Right renal cortex interstitium (tissue), 3 donors: ENCODE results near the gene SLC38A3. TPM values are rescaled to one million over a fixed set of nuclear protein-coding genes. Genes with fewer than 3 reads are reported as not detected.

ENCODE experiments used
- DNase-seq, 3 donors: peaks; one replicate each; pipeline ENCODE4 v3.0.0-alpha.2; 2013; ENCODE audit warnings: low read depth in 3 of 3, low spot score in 2 of 3
- polyA plus RNA-seq, 3 donors: library from polyadenylated mRNA; unstranded; fragments of 120-200 nt; gene quantifications; one replicate each; pipeline ENCODE4 v1.2.1, GENCODE V29; 2013; ENCODE audit not compliant: insufficient read length in 3 of 3

SLC38A3 gene
- polyA plus RNA-seq, 3 donors, result 5.0 to 11.0 (median 6.8) TPM

DNA sequence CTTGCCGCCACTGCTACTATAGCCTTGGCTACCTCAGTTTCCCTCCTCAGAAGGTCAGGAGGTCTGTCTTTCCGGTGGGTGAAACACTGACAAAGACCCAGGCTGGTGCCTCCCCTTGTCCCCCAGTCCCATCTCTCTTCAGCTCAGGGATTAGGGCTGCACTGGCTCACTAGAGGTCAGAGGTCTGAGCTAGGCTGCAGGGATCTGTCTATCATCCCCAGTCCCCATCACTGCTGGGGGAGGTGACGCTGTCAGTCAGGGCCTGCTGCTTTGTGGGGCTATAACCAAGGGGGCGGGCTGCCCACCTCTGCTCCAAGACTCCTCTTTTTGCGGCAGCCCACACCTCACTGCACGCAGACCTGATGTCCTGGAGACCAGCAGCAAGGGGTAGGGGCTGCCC, 36.3 kb upstream of the SLC38A3 start:
- DNase-seq, result no peak

DNA sequence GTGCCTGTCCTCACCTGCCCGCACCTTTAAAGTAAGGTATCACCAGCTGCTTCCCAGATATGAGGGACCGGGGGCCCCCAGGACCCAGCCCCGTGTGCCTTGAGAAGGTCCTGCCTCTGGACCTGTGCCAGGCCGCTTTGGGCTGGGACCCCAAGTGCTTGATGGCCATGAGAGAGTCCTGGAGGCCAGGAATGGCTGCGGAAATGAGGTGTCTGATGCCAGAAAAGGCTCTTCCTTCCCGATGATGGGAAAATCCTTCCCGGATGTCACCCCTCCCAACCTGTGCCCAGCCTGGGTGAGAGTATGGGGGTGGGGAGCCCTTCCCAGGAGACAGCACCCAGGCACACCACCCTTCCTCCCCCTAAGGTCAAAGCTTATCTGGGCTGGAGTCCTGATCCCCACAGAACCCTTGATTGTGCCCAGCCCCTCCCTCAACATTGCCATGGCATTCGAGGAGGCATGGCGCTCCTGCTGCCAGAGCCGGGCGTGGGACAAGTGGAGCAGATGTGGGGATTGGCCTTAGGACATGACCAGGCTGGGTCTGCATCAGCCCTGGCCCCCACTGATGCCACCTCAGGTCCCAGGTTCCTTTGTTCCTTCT, 35.7 kb upstream of the SLC38A3 start:
- no peak for DNase-seq

DNA sequence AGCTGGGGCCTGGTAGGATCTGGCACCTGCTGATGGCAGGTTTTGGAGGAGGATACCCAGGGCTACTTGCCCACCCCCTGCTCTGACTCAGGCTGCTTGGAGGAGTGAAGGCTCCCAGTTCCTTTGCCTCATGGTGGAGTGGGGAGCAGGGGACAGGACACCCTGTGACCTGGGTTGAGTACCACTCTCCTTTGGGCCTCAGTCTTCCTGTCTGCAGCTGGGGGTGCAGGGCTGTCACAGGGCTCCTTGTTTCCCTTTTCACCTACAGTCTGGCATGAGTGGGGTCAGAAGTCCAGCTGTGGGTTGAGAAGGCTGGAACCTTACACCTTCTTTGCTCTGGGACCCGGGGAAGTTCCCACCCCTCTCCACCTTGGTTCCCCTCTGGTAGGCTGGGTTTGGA, 35.2 kb upstream of the SLC38A3 start:
- no peak for DNase-seq

DNA sequence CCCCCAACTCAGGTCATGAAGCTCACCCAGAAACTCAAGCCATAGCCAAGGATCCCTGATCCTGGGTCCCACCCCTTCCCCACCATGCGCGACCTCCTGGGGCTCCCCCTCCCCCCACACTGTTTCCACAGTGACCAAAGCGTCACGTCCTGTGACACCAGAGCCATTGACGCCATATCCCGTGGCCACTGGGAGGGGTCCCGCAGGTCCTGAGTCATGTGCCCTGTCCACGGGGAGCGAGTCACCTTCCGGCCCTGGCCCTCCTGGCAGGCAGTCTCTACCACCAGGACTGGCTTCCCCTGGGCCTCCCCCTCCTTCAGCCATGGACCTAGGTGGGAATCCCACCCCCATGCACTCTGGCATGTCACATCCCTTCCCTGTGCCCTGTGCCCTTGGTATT, 34.4 kb upstream of the SLC38A3 start:
- DNase-seq, result no peak

DNA sequence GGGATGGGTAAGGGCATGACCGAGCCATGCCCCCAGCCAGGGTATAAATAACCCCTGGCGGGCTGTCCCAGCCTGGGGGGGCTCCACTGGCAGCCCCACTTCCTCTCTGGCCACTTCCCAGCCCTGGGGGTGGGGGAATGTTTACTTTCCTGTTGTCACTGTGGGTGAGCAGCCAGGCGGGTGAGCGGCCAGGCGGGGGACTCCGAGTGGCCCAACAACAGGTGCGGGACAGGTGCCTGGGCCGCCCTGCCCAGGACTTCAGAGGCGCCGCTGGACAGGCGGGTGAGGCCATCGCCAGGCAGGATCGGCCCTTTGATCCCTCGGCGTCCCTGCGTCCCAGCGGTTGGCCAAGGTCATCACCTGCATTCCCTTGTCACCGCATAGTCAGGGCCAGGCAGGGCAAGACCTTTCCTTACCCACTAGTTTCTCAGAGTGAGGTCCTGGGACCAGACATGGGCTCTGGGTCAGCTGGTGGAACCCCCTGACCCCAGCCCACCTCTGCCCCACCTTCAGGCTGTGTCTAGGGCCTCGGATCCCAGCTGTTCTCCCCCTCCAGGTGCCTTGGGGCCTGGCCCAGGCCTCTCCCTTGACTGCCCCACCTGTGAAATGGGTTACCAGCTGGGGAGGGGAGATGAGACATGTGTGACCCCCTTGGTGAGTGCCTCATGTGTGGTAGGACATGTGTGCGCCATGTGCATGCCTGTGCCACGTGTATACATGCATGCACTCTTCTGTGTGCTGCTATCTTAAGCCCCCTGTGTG, 33.4 kb upstream of the SLC38A3 start:
- DNase-seq, result no peak

DNA sequence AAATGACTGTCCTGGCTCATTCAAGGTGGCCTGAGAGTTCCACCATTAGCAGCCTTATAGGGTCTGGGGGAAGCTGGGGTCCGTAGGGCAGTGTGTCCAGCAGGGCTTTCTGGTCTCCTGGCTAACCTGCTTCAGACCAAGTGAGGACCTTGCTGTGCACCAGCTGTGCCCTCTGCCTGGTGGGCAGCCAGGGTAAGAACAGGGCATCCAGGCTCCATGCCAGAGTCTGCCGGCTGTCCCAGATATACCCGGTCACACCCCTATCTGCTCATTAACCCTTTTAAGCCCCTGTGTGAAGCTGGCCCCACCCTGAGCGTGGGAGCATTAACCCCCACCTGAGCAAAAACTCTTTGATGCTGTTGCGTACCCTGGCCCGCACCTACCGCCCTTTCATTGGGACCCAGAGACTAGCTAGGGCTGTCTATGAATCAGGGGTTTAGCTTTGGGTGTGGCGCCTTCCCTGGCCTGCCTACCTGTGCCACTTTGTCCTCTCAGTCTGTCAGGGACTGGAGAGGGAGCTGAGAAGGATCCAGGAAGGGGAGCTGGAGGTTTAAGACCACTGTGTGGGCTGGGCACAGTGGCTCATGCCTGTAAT, 32.3 kb upstream of the SLC38A3 start:
- DNase-seq, result no peak

DNA sequence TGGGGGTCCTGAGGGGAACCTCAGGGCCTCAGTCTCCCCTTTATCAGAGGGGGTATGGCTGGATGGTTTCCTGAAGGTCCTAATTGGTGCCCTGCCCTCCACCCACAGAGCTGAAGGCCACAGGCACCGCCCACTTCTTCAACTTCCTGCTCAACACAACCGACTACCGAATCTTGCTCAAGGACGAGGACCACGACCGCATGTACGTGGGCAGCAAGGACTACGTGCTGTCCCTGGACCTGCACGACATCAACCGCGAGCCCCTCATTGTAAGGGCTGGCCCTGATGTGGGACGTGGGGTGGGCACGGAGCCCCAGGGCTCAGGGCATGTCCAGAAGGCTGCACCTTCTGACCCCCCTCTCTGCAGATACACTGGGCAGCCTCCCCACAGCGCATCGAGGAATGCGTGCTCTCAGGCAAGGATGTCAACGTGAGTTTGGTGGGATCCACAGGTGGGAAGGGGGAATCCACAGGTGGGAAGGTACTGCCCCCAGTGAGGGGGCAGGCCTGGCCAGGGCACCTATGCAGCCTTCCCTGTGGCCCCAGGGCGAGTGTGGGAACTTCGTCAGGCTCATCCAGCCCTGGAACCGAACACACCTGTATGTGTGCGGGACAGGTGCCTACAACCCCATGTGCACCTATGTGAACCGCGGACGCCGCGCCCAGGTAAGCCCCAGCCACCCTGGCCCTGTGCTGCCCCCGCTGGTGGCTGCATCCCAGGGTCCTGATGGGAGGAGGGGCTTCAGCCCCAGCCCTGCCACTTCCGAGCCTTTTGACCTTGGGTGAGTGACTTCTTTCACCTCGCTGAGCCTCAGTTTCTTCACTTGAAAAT, 31.2 kb upstream of the SLC38A3 start:
- no peak for DNase-seq

DNA sequence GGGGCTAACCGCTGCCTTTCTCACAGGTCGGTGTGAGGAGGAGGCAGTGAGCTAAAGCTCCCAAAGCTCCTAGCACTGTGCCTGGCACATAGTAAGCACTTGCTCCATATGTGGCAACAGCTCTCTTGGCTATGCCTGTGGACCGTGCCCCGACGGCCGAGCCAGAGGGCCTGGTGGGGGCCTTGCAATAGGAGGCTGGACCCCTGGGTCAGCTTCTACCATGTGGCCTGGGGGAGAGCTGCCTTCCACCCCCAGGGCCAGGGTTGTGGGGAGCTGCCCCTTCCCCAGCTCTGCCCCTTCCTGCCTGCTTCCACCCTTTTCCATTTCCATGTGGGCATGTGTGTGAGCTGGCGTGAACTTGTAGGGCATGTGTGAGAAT, 30.6 kb upstream of the SLC38A3 start:
- DNase-seq, result no peak

DNA sequence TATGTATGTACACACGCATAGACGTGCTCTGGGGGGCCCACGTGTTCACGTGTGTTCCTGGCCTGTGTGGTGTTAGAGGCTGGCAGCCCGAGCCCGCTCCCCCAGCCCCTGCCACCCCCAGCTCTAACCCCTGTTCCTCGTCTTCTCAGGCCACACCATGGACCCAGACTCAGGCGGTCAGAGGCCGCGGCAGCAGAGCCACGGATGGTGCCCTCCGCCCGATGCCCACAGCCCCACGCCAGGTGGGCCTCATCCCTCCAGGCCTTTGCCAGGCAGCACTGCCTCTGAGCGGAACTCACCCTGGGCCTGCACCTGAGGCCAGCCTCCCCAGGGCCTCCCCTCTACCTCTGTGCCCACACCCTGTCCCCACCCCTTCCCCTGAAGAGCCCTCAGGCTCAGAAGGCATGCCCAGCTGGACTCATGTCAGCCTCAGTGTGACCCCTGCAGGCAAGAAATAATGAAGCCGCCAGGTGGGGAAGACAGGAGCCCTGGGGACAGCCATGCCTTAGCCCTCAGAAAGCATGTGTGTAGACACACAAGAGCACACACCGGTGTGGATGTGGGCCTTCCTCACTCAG, 30.0 kb upstream of the SLC38A3 start:
- no peak for DNase-seq

DNA sequence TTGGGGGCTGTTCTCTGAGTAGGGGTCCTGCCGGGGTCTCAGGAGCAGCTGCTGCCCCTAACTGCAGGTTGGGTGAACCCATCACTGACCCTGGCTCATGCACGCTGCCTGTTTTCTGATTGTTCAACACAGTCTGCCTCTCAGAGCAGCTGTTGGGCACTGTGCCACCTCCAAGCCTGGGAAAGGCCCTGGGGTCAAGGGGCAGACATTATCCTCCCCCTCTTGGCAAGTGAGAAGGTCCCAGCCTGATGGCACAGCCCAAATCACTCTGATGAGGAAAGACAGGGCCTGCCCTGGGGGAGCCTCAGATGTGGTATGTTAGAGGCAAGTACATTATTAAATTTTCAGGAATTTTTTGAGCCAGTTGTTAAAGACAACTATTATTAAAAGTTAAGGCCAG, 27.7 kb upstream of the SLC38A3 start:
- DNase-seq, result no peak

DNA sequence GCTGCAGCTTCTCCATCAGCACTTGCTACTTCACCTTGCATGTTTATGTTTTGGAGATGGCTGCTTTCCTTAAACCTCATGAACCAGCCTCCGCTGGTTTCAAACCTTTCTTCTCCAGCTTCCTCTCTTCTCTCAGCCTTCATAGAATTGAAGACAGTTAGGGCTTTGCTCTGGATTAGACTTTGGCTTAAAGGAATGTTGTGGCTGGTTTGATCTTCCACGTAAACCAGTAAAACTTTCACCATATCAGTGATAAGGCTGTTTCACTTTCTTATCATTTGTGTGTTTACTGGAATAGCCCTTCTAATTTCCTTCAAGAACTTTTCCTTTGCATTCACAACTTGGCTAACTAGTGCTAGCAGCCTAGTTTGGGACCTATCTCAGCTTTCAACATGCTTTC, 25.4 kb upstream of the SLC38A3 start:
- DNase-seq, result no peak

DNA sequence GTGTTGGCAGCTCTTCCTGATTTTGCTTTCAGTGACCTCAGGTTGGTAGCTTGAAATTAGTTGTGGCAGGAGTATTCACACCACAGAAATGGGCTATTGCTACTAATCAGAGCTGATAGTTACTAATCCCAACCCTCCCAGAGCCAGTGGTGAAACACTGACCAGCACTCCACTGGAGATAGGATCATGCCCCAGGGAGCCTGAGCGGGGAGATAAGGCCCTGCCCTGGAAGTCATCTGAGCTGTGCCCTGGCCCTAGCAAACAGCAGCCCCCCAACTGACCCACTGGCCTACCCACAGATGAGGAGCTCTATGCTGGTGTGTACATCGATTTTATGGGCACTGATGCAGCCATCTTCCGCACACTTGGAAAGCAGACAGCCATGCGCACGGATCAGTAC, 23.1 kb upstream of the SLC38A3 start:
- no peak for DNase-seq

DNA sequence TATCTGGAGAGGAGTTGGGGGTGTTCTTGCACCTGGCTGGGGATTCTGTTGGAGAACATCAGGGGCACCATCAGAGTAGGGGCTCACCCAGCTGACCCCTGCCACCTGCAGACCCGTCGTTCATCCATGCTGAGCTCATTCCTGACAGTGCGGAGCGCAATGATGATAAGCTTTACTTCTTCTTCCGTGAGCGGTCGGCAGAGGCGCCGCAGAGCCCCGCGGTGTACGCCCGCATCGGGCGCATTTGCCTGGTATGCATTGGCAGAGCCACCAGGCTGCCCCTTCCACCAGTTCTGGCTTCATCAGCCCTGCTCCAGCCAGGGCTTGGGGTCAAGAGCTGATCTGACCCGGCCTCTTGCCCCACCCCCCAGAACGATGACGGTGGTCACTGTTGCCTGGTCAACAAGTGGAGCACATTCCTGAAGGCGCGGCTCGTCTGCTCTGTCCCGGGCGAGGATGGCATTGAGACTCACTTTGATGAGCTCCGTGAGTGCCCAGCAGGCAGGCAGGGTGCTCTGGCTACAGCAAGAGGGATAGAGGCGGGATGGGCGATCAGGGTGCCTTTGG, 22.5 kb upstream of the SLC38A3 start:
- no peak for DNase-seq

DNA sequence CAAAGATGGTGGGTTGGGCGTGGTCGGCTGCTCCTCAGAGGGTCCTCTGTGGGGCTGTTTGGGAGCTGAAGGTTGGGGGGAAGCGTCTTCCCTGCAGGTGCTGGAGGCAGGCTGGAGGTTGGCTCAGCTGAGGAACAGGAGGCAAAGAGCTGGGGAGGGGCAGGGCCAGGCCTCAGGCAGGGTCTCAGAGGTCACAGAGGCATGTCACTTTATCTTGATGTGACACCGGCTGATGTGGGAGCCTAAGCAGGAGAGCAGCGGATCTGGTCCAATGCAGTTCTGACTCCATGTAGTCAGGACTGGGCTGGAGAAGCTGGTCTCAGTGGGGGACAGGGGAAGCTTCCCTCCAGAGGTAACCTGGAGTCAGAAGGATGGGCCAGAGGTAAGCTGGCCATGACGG, 21.3 kb upstream of the SLC38A3 start:
- DNase-seq, result no peak

DNA sequence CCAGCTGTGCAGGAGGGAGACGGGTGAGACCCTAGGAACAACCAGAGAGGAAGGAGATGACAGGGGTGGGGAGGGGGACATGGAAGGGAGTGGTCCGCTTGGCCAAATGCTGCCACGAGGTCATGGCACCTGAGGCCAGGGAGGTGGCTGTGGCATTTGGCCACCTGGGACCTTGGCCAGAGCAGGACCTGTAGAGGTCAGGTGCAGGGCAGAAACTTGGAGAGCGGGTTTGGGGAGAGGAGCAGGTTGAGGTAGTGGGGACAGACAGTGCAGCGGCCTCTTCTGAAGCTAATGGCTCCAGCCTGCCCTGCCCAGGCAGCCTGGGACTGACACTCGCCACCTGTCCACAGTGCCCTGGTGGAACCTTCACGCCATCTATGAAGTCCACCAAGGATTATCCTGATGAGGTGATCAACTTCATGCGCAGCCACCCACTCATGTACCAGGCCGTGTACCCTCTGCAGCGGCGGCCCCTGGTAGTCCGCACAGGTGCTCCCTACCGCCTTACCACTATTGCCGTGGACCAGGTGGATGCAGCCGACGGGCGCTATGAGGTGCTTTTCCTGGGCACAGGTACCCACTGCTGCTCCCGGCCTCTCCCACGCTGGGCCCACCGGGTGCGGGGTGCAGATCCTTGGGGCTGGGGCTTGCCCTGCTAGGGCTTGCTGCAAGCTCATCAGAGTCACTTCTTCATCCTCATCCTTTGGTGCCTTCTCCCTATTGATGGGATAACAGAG, 20.7 kb upstream of the SLC38A3 start:
- DNase-seq, result no peak

DNA sequence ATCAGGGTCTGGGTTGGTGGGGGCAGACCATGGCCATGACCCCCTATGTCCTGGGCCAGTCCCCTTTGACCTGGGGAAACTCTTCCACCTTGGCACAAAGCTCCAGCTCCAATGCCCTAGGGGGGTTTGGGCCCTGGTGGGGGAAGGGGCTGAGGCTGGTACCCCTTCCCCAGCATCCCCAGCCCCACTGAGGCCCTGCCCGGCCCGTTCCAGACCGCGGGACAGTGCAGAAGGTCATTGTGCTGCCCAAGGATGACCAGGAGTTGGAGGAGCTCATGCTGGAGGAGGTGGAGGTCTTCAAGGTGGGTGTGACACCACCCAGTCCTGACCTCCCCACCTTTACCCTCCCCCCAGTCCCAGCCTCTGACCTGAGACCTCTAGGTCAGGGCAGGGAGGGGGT, 19.8 kb upstream of the SLC38A3 start:
- DNase-seq, result no peak

DNA sequence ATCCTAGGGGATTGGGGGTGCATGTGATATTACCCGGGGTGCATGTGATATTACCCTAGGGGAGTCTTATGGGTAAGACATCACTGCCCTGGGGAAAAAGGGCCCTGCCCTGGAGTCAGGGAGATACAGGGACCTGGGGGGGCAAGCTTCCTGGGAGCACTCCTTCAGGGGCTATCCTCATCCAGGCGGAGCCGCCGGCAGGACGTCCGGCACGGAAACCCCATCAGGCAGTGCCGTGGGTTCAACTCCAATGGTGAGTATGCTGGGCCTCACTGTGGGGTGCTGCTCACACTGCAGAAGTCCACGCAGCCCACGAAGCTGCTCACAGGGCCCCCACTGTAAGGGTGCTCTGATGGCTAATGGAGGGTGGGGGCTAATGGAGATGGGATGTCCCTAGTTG, 19.0 kb upstream of the SLC38A3 start:
- no peak for DNase-seq

DNA sequence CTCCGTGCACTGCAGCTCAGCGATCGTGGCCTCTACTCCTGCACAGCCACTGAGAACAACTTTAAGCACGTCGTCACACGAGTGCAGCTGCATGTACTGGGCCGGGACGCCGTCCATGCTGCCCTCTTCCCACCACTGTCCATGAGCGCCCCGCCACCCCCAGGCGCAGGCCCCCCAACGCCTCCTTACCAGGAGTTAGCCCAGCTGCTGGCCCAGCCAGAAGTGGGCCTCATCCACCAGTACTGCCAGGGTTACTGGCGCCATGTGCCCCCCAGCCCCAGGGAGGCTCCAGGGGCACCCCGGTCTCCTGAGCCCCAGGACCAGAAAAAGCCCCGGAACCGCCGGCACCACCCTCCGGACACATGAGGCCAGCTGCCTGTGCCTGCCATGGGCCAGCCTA, 17.3 kb upstream of the SLC38A3 start:
- DNase-seq, result no peak

DNA sequence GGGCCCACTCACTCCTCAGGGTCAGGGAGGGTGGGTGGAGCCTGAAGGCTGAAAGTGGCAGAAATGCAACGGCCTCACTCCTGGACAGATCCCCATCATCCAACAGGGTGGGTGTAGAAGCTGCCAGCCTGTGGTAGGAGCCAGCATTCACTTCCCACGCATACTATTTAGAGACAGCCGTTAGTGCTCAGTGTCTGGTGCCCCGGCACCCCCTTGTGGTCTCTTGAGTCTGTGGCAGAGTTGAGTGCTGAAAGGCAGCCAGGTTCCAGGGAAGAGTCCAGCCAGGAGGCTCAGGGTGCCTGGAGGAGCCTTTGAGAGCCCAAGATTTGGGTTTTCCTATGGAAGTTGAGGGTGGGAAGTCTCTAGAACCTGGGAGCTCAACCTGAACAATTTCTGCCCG, 15.8 kb upstream of the SLC38A3 start:
- DNase-seq, result no peak

DNA sequence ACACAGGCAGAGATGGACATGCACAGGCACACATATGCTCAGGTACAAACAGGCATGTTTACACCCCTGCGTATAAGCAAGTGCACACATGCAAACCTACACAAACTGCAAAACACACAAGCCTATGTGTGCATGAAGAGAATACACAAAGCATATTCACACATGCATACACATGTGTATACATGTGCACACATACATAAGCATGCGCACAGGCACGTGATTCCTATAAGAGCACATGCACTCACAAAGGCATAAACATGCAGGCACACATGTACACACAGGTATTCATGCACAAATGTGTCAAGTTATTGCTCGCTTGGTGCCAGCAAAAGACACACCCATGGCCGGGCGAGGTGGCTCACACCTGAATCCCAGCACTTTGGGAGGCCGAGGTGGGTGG, 15.1 kb upstream of the SLC38A3 start:
- DNase-seq, result no peak
